Breast epithelium (tissue), 4 donors: ENCODE results near the gene CIDEB. TPM values are rescaled to one million over a fixed set of nuclear protein-coding genes. Genes with fewer than 3 reads are reported as not detected.

Experiments used
- DNase-seq, 2 donors: peaks; one replicate each; pipeline ENCODE4 v3.0.0-alpha.2; 2019; ENCODE audit warnings: low spot score in 2 of 2
- H3K27ac ChIP-seq, 2 donors: fragments of 200-600 bp; sonication (generic) in 1 of 2; one replicate each; pipeline ENCODE4 v1.5.1; 2016 to 2019; ENCODE audit warnings: mild to moderate bottlenecking in 1 of 2
- H3K27me3 ChIP-seq, 2 donors: fragments of 200-600 bp; sonication (generic) in 1 of 2; one replicate each; pipeline versions ENCODE4 v1.5.1 to v1.6.0; 2017 to 2019; ENCODE audit warnings: control low read depth in 1 of 2, mild to moderate bottlenecking in 1 of 2
- H3K36me3 ChIP-seq: fragments of 200-600 bp; one replicate; pipeline ENCODE4 v1.5.1; 2019
- H3K4me1 ChIP-seq, 2 donors: fragments of 200-600 bp; sonication (generic); one replicate each; pipeline ENCODE4 v1.5.1; 2016 to 2019; ENCODE audit warnings: control low read depth in 1 of 2
- H3K4me3 ChIP-seq, 3 donors: fragments of 200-600 bp; sonication (generic); 1 replicate in 2 of 3; 2 replicates in 1 of 3; pipeline ENCODE4 v1.5.1; 2016 to 2019; ENCODE audit warnings: mild to moderate bottlenecking in 3 of 3, moderate library complexity in 2 of 3
- H3K9me3 ChIP-seq, 2 donors: fragments of 200-600 bp; sonication (generic) in 1 of 2; one replicate each; pipeline ENCODE4 v1.5.1; 2016 to 2019; ENCODE audit warnings: control low read depth in 1 of 2
- POLR2A ChIP-seq: fragments of 450-650 bp; IDR thresholded peaks from one replicate; pipeline ENCODE4 v1.6.1; 2016; ENCODE audit warnings: antibody characterized with exemption, mild to moderate bottlenecking, moderate library complexity
- POLR2AphosphoS5 ChIP-seq, 3 donors: sonication (generic); formaldehyde crosslinking; IDR thresholded peaks; one replicate each; pipeline ENCODE4 v1.6.1; 2017; ENCODE audit warnings: antibody characterized with exemption in 3 of 3
- intact Hi-C: fragments of 100-400 bp; cut with DNase I; formaldehyde crosslinking; loops from one replicate; pipeline ENCODE4 v1.15.1; 2023; ENCODE audit warnings: low total_unique reads
- total RNA-seq, 3 donors: library from RNA; depleted of rRNA; stranded (reverse); fragments of >200 nt; gene quantifications; one replicate each; pipeline ENCODE4 v1.1.0, GENCODE V29; 2016
- TF ChIP-seq, protein P1 (sequence below), 3 donors: fragments of 450-650 bp; IDR thresholded peaks; one replicate each; pipeline ENCODE4 v1.5.1; 2016 to 2017; ENCODE audit warnings: antibody characterized with exemption in 3 of 3, mild to moderate bottlenecking in 3 of 3, moderate library complexity in 3 of 3

Gene CIDEB
- total RNA-seq, 3 donors from 2014 or later, result 8.0 to 14.4 (median 10.4) TPM

DNA sequence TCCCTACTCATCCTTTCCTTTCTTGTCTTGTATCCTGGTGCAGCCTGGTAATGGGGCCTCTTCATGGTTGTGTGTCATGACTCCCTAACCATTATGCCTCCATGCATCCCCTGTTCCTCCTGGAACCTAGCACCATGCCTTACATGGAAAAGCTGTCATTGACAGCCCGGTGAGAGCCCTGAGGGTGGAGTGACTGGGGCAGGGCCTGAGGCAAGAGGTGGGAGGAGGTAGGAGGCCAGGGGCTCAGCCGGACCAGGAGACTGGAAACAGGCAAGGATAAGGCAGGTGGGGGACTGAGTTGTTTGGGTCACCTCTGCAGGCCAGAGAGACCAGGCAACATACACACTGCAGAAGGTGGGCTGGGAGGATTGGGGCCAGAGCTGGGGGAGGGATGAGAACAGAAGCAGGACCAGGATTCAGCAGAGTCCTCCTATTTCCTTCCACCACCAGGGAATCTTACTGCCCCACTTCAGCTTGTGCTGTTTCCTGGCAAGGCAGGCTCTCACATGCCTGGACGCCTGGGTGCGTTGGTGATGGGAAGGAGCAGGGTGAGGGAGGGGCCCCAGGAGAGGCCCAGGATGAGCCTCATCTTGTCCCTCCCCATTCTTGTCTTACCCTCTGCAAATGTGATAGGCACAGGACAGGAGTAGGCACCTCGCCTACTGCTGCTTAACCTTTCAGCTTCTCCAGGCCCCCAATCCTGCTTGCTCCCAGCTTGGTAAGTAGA is 1.9 kb upstream of the CIDEB start, which contains the start of gene LTB4R2:
TSS of gene LTB4R2 (plus strand) at position 603 of the 727 bp plus-strand sequence. CDS start 525 bp downstream, outside the sequence.
- intact Hi-C loops, result loop anchor here (10.0 kb wide), 1 partner anchor 65 kb away; the partner anchor contains the start of gene TINF2

GRCh38 chr14:24308342-24309124 is 756 bp upstream of the CIDEB start:
- no peak for DNase-seq

More for the DNA sequence above, 1.9 kb upstream of the CIDEB start, which contains the start of gene LTB4R2:
- Histone ChIP-seq H3K9me3 (no peaks in the 10 kb centered on the region), H3K4me3 (peak within 1 kb of the TSS; percentile 55 to 77 (median 61)), H3K4me1 (peaks cover 12 to 19% of the 10 kb centered on the region in 2 donors), H3K27ac (peak within 1 kb of the TSS; percentile 90 to 91), H3K27me3 (no peaks in the 10 kb centered on the region), H3K36me3 (peaks cover 2% of the 10 kb centered on the region)
- no peak for DNase-seq
- TF ChIP-seq POLR2A (no peak), POLR2AphosphoS5 (IDR thresholded peaks at IDR 0.05) (no peak)
- TF ChIP-seq, protein P1, sequence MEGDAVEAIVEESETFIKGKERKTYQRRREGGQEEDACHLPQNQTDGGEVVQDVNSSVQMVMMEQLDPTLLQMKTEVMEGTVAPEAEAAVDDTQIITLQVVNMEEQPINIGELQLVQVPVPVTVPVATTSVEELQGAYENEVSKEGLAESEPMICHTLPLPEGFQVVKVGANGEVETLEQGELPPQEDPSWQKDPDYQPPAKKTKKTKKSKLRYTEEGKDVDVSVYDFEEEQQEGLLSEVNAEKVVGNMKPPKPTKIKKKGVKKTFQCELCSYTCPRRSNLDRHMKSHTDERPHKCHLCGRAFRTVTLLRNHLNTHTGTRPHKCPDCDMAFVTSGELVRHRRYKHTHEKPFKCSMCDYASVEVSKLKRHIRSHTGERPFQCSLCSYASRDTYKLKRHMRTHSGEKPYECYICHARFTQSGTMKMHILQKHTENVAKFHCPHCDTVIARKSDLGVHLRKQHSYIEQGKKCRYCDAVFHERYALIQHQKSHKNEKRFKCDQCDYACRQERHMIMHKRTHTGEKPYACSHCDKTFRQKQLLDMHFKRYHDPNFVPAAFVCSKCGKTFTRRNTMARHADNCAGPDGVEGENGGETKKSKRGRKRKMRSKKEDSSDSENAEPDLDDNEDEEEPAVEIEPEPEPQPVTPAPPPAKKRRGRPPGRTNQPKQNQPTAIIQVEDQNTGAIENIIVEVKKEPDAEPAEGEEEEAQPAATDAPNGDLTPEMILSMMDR (IDR thresholded peaks at IDR 0.05), result no peak

GRCh38 chr14:24307156-24307574 is 612 bp downstream of the CIDEB start:
- intact Hi-C loops, result loop anchor here (10.0 kb wide), 1 partner anchor 62 kb away; the partner anchor contains the start of gene TINF2
- Histone ChIP-seq H3K27ac (no peak overlapping the region), H3K4me1 (peaks cover 12 to 19% of the 10 kb centered on the region in 2 donors), H3K9me3 (no peaks in the 10 kb centered on the region), H3K27me3 (no peaks in the 10 kb centered on the region), H3K36me3 (peaks cover 15% of the 10 kb centered on the region), H3K4me3 (no peak overlapping the region)
- DNase-seq, result no peak
- TF ChIP-seq, protein P1 (IDR thresholded peaks at IDR 0.05), result no peak
- no peak for TF ChIP-seq POLR2AphosphoS5 (IDR thresholded peaks at IDR 0.05)
- no peak for TF ChIP-seq POLR2A

More at GRCh38 chr14:24308342-24309124, 756 bp upstream of the CIDEB start:
- Histone ChIP-seq H3K9me3 (no peaks in the 10 kb centered on the region), H3K36me3 (peaks cover 13% of the 10 kb centered on the region), H3K4me1 (peaks cover 12 to 19% of the 10 kb centered on the region in 2 donors), H3K4me3 (no peak overlapping the region), H3K27ac (peak overlapping the region; percentile 19 to 90), H3K27me3 (no peaks in the 10 kb centered on the region)
- intact Hi-C loops, result loop anchor here (10.0 kb wide), 1 partner anchor 64 kb away; the partner anchor contains the start of gene TINF2
- TF ChIP-seq, protein P1 (IDR thresholded peaks at IDR 0.05), result peak in 1 of 3 donors; percentile 1
- TF ChIP-seq POLR2A, result no peak

DNA sequence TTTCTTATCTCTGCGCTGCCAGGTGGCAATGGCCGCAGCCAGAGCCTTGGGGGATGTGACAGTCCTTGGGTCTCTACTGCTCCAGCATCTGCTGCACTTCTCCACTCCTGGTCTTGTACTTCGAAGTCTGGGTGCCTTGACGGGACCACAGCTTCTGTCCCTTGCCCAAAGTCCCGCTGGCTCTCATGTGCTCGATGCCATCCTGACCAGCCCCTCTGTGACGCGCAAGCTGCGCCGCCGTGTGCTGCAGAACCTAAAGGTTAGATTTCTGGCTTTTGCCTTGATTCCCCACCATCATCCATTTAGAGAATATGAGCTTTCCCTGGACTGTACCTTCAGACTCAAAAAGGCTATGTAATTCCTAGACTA is 3.8 kb downstream of the CIDEB start:
- Histone ChIP-seq H3K4me1 (peaks cover 4 to 11% of the 10 kb centered on the region in 2 donors), H3K9me3 (no peaks in the 10 kb centered on the region), H3K27me3 (no peaks in the 10 kb centered on the region), H3K27ac (no peak overlapping the region), H3K4me3 (no peak overlapping the region), H3K36me3 (peaks cover 15% of the 10 kb centered on the region)
- no peak for DNase-seq
- intact Hi-C loops, result loop anchor here (10.0 kb wide), 1 partner anchor 59 kb away; the partner anchor contains the start of gene TINF2
- TF ChIP-seq, protein P1 (IDR thresholded peaks at IDR 0.05), result no peak
- TF ChIP-seq POLR2A (no peak), POLR2AphosphoS5 (IDR thresholded peaks at IDR 0.05) (no peak)
